Suppressor macrophage treated with lipopolysaccharide for 4 hours (primary cell): ENCODE measurements around the gene KAT6B.
"Not testable (repeated sequence)": the region's sequence is repeated elsewhere in the genome, so short reads cannot be mapped to it uniquely, and the experiment has no call there.

Source experiments
- DNase-seq: peaks from one replicate; pipeline ENCODE4 v3.0.0-alpha.2; 2020

The KAT6B gene

GRCh38 chr10:75049316-75050148 is 223.1 kb downstream of the KAT6B start:
- DNase-seq: peak; percentile 28

- DNase-seq: no peak
Measured at GRCh38 chr10:75050149-75050919, 223.9 kb downstream of the KAT6B start.

GRCh38 chr10:75051308-75051707 is 224.9 kb downstream of the KAT6B start:
- DNase-seq: no peak

GRCh38 chr10:75055896-75056406 is 229.6 kb downstream of the KAT6B start:
- not testable (repeated sequence) for DNase-seq

- DNase-seq: no peak
Measured at GRCh38 chr10:75057680-75058079, 231.3 kb downstream of the KAT6B start.

GRCh38 chr10:75058161-75058560 is 231.8 kb downstream of the KAT6B start:
- no peak for DNase-seq

GRCh38 chr10:75061709-75062505 is 235.5 kb downstream of the KAT6B start:
- DNase-seq: peak; percentile 89

- no peak for DNase-seq
Measured at GRCh38 chr10:75062506-75063299, 236.3 kb downstream of the KAT6B start.

- no peak for DNase-seq
Measured at GRCh38 chr10:75063461-75064230, 237.2 kb downstream of the KAT6B start.

GRCh38 chr10:75065076-75065475 is 238.7 kb downstream of the KAT6B start:
- no peak for DNase-seq

GRCh38 chr10:75066271-75066670 is 239.9 kb downstream of the KAT6B start:
- peak; percentile 51 for DNase-seq

- DNase-seq: no peak
Measured at GRCh38 chr10:75067272-75067671, 240.9 kb downstream of the KAT6B start.

GRCh38 chr10:75068523-75068922 is 242.1 kb downstream of the KAT6B start:
- no peak for DNase-seq

GRCh38 chr10:75070476-75070875 is 244.1 kb downstream of the KAT6B start:
- DNase-seq: peak; percentile 85

GRCh38 chr10:75070961-75071428 is 244.6 kb downstream of the KAT6B start:
- DNase-seq: no peak

- DNase-seq: no peak
Measured at GRCh38 chr10:75071756-75072155, 245.4 kb downstream of the KAT6B start.

- no peak for DNase-seq
Measured at GRCh38 chr10:75072727-75073126, 246.3 kb downstream of the KAT6B start.

GRCh38 chr10:75073442-75073841 is 247.0 kb downstream of the KAT6B start:
- DNase-seq: no peak

GRCh38 chr10:75074711-75075445 is 248.5 kb downstream of the KAT6B start:
- DNase-seq: no peak

- DNase-seq: no peak
Measured at GRCh38 chr10:75076348-75076747, 249.9 kb downstream of the KAT6B start.
